Kidney glomerular epithelial cell (primary cell): Measurements from ENCODE around the gene MRPL34.
A peak's percentile ranks its signal among the peaks of the same experiment; 100 is the strongest.

Source experiments
- DNase-seq: peaks from one replicate; lab custom pipeline; 2025; lab: John Stamatoyannopoulos, UW

MRPL34 gene

DNA sequence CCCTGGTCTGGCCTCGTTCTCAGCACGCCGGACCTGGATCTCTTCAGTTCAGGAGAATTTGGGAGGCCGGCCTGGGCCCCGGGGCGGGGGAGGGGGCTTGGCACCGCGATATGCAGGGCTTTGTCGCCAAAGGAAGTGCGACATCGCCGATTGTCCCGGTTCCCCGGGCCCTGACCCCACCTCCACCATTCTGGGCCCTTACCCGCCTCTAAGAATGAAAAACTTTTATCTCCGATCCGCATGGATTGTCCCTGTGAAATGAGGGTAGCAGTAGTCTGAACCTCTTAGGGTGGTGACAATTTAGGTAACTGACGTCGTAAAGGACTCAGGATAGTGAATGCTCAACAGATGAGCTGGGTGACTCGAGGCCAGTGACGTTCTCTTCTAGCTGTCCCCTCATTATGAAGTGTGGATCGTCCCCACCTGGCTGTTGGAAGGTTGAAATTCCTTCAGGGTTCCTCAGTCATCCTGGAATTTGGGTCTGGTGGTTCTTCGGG, 4.3 kb downstream of the MRPL34 start:
- no peak for DNase-seq

- peak; percentile 69 for DNase-seq
Measured at GRCh38 chr19:17311455-17312188, 6.0 kb downstream of the MRPL34 start.

- DNase-seq: no peak
Measured at GRCh38 chr19:17312189-17313113, 6.8 kb downstream of the MRPL34 start.

- DNase-seq: no peak
Measured at GRCh38 chr19:17314007-17314593, 8.4 kb downstream of the MRPL34 start.

- DNase-seq: no peak
Measured at GRCh38 chr19:17318966-17319365, 13.3 kb downstream of the MRPL34 start.

DNA sequence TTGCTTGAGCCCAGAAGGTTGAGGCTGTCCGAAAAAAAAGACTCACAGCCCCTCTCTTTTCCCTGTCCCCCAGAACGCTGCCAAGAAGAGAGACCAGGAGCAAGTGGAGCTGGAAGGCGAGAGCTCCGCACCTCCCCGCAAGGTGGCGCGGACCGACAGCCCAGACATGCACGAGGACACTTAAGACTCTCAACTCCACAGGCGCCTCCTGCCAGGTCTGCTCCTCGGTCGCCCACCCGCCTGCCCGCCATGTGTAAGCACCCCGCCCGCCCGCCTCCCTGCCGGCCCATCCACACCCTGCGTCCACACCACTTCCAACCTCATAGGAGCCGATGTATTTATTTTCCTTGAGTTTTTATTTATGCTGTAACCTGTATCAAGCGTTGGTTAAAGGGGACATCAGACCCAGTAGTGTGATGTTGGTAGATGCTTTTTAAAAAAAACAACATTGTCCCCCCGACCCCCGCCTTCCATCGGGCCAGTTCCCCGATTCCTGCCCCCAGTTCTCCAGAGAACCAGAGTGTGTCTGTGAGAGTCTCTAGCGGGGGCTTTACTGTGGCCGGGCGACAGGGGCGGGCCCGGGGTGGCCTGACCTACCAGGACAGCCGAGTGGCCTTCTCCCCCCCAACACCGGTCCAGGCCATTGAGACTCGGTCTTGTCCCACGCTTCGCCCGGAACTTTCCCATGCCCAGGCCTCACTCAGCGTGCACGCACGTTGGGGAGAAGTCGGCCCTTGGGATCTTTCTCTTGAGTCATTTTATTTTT, 14.0 kb downstream of the MRPL34 start:
- DNase-seq: no peak

DNA sequence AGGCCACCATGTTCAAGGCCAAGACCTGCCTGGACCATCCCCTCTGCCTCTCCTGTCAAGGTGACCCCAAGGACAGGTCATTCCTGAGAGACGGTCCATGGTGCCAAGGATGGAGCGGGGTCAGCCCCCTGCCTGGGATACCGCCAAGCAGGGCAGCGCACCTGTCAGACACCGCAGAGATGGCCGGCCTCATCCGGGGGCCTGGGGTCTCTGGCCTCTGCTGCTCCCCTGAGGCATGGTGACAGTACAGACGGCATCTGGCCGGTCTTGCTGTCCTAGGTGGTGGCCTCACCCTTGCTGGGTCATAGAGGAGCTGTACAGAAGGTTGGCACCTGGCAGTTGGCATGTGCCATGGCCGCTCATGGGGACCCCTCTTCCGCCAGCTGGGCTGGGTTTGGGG, 14.8 kb downstream of the MRPL34 start:
- DNase-seq: no peak

DNA sequence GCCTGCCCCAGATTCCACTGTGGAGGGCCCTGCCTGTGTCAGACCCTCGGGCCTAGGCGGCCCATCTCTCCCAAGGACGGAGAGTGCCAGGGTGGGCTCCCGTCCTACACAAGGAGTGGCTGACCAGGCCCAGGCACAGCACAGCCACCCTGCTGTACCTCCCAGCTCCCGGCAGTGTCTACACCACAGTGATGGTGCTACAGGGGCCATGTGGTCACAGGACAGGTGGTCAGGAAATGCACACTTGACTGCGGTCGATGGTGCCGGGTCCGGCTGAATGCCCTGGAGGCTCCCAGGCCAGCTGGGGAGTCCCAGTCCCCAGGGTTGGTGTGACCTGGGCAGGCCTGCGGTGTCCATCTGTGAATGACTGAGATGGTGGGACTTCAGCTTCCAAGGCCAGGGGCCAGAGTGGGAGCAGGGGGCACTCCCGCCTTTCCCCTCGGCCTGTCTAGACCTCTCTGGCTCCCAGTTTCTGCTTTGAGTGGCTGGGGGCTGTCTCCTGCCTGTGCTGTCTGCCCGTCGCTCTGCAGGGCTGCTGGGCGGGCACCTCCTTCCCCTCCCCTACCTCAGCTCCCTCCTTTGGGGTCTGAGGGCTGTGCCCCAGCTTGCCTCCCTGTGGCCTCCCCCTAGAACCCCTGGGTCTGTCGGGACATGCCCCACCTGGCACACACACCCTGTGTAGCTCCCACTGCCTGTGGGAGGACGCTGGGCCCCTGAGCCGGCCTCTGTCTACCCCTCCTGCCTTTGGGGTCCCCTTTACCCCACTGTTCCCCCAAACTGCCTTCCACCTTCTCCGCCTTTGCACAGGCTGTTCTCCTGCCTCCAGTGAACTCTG, 16.2 kb downstream of the MRPL34 start:
- no peak for DNase-seq

GRCh38 chr19:17322854-17323253, 17.2 kb downstream of the MRPL34 start:
- no peak for DNase-seq

- no peak for DNase-seq
Measured at GRCh38 chr19:17323300-17323963, 17.8 kb downstream of the MRPL34 start.

- DNase-seq: no peak
Measured at GRCh38 chr19:17323964-17324332, 18.3 kb downstream of the MRPL34 start.

DNA sequence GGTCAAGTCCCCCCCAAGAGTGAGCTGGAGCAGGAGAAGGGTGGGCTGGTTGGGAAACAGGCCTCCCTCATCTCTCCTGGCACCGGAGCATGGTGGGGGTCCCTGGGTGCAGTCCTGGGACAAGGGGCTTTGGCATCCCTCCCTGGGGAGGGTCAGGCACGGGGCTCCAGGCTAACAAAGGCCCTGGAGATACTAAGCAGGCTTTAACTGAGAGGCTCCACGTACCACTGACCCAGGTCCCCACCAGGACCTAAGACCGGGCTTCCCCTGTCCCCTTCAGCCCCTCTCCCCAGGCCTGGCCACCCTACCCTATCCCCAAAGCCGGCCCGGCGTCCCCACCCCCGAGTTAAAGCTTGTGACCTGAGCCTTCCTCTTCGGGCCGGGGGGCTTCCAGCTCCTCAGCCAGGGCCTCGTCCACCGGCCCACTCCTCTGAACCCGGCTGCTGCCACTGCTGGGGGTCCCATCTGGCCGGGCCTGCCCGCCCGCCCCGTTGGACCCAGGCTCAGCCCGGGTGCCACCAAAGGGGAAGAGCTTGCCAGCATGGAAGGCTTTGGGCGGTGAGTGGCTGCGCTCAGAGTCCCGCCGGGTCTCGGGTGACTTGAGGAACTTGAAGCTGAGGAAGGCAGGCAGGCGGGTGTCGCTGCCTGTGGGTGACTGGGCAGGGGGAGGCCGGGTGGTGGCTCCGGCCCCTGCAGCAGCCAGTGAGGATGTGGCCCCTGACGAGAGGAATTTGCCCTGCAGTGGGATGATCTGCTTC, 18.9 kb downstream of the MRPL34 start:
- no peak for DNase-seq

DNA sequence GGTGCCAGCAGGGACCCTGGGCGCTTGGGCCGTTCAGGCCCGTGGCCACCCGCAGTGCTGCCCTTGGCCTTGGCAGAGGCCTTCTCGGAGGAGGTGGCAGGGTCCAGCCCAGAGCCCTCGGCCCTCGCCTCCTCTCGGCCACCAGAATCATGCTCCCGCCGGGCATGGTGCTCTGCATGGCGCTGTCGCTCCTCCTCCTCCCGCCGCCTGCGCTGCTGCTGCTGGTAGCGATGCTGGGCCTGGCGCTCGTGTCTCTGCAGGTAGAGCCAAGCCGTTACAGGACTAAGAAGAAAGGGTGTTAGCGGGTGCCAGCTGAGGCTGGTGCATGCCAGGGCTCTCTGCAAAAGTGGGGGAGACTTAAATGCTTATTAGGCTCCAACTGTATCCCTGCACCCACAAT, 19.5 kb downstream of the MRPL34 start:
- no peak for DNase-seq

DNA sequence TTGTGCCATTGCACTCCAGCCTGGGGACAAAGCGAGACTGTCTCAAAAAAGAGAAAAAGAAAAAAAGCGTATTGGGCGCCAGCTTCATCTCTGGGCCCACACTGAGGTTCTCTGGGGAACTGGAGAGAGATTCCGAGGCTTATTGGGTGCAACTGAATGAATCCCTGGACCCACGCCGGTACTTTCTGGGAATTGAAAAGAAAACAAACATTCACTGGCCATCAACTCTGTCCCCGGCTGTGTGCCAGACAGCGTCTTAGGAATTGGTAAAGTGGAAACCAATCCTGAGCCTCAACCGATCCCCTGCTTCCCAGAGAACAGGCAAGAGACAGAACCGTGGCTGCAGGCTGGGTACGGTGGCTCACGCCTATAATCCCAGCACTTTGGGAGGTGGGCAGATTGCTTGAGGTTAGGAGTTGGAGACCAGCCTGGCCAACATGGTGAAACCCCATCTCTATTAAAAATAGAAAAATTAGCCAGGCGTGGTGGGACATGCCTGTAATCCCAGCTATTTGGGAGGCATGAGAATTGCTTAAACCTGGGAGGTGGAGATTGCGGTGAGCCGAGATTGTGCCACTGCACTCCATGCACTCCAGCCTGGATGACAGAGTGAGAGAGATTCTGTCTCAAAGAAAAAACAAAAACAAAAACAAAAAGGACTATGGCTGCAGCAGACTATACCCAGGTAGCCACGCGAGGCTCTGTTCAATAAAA, 20.4 kb downstream of the MRPL34 start:
- no peak for DNase-seq

GRCh38 chr19:17326595-17326966, 20.9 kb downstream of the MRPL34 start:
- no peak for DNase-seq

- DNase-seq: no peak
Measured at GRCh38 chr19:17327068-17327653, 21.5 kb downstream of the MRPL34 start.

DNA sequence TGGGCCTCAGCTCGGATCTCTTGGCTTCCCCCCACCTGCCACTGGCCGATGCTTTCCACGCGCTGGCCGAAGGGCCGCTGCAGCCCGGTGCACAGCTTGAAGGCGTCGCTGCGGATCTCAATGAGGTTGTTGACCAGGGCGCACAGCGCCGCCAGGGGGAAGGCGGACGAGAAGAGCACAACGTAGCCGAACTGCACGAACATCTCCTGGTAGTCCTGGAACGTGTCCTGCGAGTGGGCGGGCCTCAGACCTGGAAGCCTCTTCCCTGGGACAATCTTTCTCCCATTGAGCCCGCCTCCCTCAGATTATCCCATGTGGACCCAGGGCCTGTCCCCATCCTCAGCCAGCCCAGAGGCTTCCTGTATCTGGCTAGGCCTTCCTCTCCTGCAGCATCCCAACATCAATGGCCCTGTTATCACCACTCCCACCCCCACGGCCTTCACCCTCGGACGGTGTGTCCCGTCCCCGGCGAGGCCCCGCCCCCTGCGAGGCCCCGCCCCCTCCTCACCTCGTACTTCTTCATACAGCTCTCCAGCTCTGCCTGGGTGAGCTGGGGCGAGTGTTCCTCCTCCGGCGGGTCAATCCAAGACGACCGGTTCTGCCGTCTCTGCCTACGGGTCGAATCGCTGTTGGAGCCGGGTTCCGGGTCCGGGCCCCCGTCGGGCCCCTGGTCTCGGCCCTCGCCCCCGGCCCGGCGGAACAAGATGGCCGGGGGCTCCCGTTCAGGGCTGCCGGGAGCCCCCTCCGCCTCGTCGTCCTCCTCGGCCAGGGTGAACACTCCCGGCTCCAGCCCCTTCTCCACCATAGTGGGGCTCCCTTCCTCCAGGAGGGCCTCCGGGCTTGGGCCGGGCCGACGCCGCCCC, 22.2 kb downstream of the MRPL34 start:
- peak; percentile 46 for DNase-seq
